HG03159 (cell line): Measurements from ENCODE around the gene TCTA.

Experiments used
- ATAC-seq: cut with Tn5 transposase; IDR thresholded peaks from one replicate; pipeline ENCODE4 v1.9.1; 2021; ENCODE audit warnings: mild to moderate bottlenecking, moderate library complexity; ENCODE audit not compliant: unreplicated experiment

TCTA gene

DNA sequence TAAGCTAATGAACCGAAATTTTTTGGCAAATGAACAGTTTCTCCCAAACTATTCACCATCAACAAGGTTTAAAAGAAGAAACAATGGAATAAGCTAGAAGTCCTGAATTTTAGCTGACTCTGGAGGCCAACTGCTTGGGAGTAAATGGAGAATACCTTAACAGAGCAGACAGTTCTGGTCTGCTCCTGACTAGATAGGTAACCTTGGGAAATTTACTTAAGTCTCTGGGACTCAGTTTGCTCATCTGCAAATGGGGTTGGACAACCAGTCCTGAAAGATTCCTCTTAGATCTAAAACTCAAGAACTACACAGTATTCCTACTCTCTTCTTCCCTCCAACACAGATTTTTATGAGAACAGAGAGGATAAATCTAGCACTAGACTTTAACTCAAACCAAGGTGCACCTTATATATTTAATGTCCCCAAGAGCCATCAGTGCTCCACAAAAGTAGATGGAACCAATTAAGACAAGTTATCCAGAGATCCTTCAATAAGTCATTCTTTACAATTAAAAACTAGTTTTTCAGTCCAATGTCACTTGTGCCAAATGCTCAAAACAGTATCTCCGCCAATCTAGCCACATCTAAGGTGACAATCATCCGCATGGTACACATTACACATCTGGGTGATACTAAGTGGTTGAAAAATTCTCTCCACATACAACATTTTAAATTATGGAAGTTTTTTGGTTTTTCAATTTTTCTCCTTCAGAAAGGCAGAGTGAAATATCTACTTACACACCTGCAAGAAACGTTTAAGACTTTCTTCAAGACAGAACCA lies 2.0 kb upstream of the TCTA start:
- no peak for ATAC-seq

DNA sequence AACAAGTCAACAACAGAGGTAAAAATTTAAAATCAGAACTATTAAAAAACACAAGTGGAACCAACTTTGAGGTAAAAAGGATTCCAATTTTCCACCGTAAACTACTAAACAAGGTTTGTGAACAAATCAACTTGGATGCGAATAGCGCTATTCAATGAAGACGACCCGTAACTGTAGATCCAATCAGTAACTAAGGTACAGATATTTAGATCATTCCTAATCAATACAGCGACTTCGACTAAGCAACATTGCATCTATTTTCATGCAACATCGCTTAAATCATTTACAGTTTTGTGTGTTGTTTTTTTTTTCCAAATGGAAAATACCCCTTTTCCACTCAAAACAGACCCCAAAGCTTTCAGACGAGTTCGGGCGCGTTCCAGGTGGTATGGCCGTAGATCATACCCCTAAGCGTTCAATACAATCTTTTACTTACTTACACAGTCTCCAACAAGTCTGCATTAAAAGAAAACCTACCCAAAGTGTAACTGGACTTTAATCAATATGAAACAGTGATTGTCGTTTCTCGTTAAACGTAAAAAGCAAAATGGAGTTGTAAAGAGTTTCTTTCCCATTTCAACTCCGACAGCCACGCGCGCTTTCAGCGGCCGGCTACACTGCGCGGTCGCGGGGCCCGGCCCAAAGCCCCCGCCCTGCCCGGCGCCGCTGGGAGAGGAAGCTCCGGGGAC lies 1.2 kb upstream of the TCTA start:
- no peak for ATAC-seq

DNA sequence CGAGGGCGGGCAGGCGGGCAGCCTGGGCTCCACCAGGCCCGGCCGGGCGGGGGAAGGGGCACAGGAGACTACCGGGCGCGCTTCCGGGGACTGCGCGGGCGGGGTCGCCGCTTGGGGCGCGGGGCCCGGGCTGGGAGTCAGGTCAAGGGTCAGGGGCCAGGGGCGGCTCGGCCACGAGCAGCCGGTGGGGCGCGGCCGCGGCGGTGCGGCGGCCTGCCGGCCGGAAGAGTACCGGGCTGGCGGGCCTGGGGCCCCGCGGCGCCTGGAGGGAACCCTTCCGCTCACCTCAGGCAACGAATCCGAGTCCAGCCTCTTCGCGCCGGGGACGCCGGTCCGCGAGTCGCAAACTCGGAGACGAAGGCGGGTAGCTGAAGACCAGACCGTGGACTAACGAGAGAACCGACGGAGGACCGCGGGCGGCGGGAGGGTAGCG lies 672 bp upstream of the TCTA start:
- ATAC-seq = peak; percentile 28

DNA sequence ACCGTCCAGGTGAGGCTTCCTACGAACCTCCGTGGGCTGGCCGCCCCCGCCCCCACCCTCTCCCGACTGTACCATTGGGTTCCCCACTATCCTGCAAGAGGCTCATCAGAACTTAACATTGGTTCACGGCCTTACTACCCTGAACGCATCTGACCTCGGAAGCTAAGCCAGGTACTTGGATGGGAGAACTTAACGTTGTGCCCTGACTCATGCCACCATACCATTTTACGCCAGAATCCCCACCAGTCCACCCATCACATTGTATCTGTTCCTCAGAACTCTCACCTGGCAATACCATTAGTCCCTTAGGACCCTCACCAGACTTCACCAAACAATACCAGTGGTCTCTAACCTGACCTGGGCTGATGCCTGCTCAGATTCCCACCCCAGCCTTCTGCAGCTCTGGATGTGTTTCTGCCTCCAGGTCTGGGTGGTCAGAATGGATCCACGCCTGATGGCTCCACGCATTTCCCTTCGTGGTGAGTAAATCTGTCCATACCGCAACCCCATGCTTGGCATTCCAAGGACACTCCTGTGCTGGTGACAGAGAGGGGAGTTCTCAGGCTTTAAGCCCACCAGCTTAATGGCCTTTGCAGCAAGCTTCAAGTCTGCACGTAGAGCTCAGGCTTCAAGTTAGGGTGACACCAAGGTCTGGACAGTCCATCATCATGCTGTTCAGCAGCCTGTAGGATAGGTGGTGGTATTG lies 562 bp downstream of the TCTA start:
- no peak for ATAC-seq

DNA sequence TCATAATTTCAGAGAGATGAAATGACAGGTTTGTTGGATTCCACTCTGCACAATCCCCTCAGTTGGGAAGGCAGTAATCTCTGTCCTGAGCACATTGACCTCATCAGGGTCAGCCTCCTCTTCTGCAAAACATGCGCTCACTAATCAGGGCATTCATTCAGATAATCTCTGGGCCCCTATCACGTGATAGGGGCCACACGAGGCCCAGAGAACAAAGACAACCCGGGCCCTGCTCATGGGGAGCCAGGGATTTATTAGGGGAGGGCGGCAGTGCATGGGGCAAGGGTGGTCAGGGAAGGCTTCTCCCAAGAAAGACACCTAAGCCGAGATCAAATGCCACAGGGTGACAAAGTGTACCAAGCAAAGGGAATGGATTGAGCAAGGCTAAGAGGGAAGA lies 1.1 kb downstream of the TCTA start:
- ATAC-seq = no peak

DNA sequence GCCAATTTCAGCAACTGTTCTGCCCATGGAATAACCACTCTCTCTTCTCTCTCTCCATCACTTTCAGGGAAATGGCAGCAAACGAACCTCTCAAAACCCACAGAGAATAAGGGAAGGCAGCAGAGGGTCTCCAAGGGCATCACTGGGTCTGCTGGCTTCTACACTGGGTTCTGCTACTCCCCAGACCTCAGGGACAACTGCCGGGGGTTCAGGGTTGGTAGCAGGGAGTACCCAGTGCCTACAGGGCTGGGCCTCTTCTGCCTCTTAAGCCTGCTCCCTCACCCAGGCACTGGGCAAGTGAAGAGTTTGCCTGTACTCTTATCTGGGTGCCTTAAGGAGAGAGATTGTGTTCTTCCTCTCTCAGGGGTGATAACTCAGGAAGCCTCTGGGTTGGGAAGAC lies 2.5 kb downstream of the TCTA start:
- ATAC-seq = no peak

DNA sequence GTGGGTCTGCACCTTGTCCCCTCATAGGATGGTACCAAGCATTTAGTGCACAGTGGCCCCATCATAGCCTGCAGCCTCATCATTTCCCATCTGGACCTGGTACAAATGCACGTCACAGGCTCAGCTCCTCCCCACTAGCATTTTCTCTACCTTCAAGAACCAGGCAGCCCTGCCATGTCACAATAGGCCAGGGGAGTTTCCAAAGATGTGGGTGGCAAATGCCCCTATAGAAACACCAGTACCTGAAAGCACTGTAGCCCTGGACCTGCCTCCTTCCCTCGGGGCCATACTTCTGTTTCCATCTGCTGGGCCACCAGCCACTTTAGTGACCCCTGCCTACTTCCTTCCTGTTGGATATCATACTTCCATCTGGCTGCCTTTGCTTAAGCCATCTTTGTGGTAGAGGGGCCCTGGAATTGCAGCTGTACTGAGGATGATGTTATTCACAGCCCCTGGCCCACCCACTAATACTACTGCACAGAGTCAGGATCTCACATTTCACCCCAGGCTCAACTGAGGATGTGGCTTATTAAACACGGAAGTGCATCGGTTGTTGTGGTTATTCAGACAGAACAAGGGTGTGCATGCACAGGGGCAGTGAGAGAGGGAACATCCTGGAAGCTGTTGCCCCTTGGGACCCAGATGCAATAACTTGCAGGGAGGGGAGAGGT lies 3.8 kb downstream of the TCTA start:
- no peak for ATAC-seq

DNA sequence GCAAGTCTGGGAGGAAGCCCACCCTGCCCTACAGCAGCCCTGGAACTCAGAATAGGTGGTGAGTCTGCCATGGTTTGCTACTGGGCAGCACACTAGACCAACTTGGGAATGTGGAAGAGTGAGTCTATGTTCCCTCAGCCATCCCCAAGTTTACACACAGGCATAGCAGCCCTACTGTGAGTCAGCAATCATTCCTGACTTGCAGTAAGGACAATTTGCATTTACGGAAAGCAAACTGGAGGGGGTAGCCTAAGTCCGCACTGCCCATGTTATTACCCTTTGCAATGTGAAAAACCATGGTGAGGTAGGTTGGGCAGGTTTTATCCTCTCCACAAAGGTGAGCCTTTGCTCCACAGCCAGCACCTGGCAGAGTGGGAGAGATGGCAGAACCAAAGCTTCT lies 4.6 kb downstream of the TCTA start:
- ATAC-seq = no peak

DNA sequence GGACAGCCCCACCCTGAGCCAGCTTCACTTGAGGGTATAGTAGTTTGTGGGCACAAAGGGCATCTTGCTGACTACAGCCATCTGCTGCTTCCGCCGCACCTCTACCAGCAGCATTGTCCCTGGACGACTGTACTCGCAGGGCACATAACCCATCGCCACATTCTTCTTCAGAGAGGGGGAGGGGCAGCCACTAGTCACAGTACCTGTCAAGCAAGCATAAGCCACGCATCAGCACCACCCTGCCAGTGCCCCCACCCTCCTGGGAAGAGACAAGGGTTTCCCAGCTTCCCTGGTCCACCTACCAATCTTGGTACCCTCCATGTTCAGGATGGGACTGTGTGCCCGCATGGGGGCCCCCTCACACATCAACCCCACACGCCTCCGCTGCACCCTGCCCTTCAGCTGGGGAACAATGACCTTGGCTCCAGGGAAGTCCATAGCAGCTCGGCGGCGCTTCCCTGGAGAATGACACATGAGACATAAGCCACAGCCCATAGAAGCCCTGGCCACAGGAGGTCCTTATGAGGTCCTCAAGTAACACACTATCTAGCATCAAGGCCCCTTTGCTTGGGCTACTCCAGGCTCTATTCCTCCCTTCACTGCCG lies 5.4 kb downstream of the TCTA start:
- no peak for ATAC-seq

DNA sequence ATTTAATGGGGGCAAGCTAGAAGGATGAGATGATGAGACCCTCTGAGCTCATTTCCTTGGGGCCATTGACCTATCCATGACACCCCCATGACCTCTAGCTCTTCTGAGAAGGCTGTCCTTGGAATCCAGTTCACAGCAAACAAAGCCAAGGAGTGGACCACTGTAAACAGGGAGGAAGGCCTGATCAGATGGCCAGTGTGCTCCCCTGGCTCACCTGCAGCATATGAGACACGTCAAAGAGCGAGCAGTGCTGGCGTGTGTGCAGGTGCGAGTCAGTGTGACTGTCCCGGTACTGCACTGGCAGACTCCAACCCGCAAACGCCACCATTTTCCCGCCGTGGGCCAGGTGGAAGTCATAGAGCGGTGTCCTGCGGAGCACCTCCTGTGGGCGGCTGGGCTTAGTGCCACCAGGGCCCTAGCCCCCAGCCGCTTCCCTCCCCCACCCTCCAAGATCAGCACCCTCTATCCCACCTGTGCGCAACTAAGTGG lies 9.7 kb downstream of the TCTA start:
- ATAC-seq = no peak

DNA sequence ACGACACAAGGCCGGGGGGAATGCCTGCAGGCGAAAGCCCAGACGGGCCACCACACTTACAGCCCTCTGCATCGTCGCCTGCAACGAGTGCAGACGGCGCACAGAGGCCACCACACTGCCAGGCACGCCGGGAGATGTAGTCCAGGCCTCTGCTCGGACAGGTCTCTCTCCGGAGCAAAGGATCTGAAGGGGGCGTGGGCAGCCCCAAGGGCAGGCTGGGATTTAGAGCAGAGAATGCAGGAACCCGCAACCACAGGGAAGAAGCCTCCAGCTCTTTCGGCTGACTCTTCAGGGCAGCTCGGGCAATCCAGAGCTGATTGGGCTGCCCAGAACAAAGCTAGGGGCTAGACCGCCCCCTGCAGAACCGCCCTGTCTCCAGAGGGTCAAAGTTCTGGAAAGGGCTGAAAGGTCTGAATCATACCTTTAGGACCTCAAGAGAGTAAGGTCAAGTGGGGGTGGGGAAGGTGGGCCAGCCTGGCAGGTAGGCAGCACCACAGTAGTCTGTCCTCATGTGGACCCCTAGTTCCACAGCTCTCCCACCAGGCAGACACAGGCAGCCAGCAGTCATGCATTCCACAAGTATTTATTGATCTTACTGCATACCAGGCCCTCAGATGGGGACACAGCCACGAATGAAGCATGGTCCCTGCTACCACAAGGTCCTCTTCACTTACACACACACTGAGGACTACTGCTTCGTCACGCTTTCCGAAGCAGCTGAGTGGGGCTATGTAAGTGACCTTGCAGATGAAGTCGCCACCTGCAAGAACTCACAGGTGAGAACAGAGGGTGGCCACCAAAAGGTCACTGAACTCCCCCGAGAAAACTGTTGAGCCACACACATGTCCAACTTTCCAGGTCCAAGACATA lies 10.4 kb downstream of the TCTA start, which contains the start of gene AMT:
Gene AMT (minus strand): TSS at position 95 of the 870 bp plus-strand sequence. CDS start 23 bp downstream, at position 72.
- no peak for ATAC-seq

DNA sequence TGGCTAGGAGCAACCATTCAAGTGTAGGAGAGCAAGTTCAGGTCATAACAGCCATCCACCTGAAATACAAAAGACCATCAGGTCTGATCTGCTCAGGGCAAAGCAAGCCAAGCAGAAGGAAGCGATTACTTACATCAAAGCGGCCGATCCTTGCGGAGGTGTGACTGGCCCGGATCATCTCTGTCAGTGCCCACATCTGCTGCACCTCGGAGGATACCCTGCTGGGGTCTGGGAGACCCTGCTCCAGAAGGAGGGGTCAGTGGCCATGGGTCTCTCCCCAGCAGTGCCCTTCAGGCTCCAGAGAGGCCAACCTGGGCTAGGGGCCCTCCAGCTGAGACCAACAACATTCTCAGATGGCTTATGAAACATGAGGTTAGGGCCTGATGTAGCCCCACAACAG lies 12.6 kb downstream of the TCTA start:
- ATAC-seq = no peak

DNA sequence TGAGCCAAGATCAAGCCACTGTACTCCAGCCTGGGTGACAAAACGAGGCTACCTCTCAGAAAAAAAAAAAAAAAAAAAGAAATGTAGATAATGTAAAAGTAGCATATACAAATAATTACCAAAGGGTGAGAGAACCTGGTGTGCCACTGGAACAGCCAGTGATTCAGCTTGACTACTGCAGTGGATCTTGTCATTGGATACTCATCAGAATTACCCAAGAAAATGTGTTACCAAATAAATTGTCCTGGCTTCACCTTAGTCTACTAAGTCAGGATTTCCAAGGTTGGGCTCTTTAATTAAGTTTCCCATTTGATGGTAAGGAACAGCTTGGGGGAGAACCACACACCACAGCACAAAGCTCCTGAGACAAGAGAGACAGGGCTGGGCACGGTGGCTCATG lies 15.4 kb downstream of the TCTA start:
- ATAC-seq = no peak

DNA sequence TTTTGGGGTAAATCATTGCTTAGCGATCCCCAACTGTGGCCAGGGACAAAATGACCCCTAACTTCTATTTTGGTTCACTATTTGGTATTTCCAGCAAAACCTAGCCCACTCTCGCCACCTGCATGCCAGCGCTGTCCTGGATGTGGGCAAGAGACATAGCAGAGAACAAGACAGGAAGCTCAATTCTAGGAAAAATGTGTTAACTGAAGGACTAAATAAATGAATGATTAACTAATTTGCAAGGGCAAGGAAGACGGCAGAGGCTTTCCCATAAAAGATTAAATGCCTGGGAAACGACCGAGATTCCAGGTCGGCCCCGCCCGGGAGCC lies 16.5 kb downstream of the TCTA start:
- ATAC-seq = peak; percentile 11

DNA sequence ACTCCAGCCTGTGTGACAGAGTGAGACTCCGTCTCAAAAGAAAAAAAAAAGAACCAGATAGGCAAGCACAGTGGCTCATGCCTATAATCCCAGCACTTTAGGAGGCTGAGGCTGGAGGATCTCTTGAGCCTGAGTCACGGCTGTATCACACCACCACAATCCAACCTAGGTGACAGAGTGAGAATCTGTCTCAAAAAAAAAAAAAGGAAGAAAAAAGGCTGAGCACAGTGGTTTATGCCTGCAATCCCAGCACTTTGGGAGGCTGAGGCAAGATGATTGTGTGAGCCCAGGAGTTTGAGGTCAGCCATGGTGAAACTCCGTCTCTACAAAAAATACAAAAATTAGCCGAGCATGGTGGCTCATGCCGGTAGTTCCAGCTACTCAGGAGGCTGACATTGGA lies 22.5 kb downstream of the TCTA start:
- no peak for ATAC-seq

DNA sequence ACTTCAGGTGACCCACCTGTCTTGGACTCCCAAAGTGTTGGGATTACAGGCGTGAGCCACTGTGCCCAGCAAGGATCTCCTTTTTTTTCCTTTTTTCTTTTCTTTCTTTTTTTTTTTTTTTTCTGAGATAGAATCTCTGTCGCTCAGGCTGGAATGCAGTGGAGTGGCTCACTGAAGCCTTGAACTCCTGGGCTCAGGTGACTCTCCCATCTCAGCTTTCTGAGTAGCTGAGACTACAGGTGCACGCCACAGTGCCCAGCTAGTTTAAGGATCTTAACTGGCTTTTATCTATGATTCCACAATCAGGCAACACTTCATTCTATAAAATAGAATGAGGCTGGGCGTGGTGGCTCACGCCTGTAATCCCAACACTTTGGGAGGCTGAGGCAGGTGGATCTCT lies 33.2 kb downstream of the TCTA start:
- ATAC-seq = no peak

DNA sequence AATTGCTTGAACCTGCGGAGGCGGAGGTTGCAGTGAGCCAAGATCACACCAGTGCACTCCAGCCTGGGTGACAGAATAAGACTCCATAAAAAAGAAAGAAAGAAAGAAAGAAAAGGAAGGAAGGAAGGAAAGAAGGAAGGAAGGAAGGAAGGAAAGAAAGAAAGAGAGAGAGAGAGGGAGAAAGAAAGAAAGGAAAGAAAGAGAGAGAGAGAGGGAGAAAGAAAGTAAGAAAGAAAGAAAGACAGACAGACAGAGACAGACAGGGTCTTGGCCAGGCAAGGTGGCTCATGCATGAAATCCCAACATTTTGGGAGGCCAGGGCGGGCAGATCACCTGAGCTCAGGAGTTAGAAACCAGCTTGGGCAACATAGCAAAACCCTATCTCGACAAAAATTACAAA lies 41.4 kb downstream of the TCTA start:
- no peak for ATAC-seq

DNA sequence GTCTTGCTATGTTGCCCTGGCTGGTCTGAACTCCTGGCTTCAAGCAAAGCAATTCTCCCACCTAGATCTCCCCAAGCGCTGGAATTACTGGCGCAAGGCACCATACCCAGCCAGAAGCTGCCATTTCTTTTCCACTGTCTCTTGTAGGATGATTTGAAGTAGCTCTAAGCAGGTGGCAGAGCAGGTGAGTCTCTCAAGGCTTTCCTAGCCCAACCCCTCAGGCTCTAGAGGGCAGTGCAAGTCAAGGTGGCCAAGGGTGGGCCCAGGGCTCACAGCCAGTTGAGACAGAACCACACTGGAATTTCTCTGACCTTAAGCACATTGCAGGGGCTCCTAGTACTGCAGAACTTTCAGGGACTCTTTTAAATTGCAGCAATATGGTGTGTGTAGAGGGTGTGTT lies 42.2 kb downstream of the TCTA start:
- ATAC-seq = no peak

DNA sequence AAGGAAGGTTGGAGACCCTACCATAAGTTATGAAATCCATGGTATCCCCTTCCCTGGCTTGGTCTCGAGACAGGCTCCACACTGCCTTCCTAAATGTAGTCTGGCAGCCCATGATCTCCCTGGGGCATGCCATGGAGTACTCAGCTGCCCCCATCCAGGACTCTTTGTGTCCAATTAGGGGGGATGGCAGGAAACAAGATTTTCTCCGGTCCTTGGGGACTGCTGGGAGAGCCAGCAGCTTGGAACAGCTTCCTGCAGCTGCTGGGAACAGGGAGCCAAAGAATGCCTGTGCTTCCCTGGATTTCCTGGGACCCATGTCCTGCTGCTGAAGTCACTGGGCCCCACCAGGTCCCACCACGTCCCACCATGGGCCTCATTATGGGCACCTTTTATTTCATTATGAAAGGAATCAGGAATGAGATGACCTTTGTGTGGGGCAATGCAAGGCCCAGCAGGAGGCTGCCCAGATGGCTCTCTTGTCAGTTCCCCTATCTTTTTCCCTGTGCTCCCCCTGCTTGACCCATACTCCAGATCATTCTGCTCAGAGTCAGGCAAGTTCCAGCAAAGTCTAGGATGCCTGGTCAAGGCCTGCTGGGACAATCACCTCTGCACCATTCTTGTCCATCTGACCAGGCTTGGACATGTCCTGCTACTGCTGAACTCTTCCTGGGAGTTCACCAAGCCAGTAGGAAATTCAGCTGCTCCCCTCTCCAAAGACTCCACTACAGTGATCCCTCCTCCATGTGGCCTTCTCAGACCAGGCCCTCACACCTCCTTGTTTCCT lies 42.9 kb downstream of the TCTA start:
- ATAC-seq = no peak
